ENCODE results near the gene HSPB9. TPM values are rescaled to one million over a fixed set of nuclear protein-coding genes. Genes with fewer than 3 reads are reported as not detected.

Gene HSPB9
- total RNA-seq, 1 experiment from 2014 or later, result 0.15 TPM

- Histone ChIP-seq H2BK12ac (ENCODE audit: insufficient read length, low read depth, low read length) (no peak overlapping the region), H2AFZ (ENCODE audit: low read length) (no peak overlapping the region), H3K79me1 (ENCODE audit: insufficient read depth, low read depth, low read length, poor library complexity, severe bottlenecking) (peaks cover 10% of the 10 kb centered on the region), H2BK5ac (ENCODE audit: insufficient read length, low read length) (no peak overlapping the region), H3K79me2 (ENCODE audit: insufficient read depth, low read length) (peaks cover 2% of the 10 kb centered on the region; the same call in 1 of the 2 replicates), H4K20me1 (ENCODE audit: control insufficient read depth, insufficient read depth, insufficient read length) (no peaks in the 10 kb centered on the region), H2BK20ac (ENCODE audit: low read depth, low read length, poor library complexity, severe bottlenecking) (no peak overlapping the region), H4K5ac (ENCODE audit: insufficient read length, low read depth, low read length) (no peak overlapping the region), H3K9me3 (ENCODE audit: control insufficient read depth, low read depth, low read length) (no peaks in the 10 kb centered on the region), H2AK5ac (ENCODE audit: insufficient read length, low read length) (no peak overlapping the region), H3K23ac (ENCODE audit: insufficient read length, low read depth, low read length) (no peak overlapping the region), H4K91ac (ENCODE audit: insufficient read length, low read depth, low read length) (no peak overlapping the region), H4K8ac (replicated peaks; ENCODE audit: insufficient read length, low read depth, low read length) (no peak overlapping the region), H3K23me2 (ENCODE audit: insufficient read length, low read depth, low read length, poor library complexity, severe bottlenecking) (peaks cover 5% of the 10 kb centered on the region), H2BK15ac (ENCODE audit: low read depth, low read length) (no peak overlapping the region), H3K4me2 (ENCODE audit: insufficient read depth, insufficient read length, low read length) (no peak overlapping the region), H3K4ac (ENCODE audit: low read depth, low read length) (no peak overlapping the region), H3K4me1 (ENCODE audit: insufficient read depth, low read length) (no peaks in the 10 kb centered on the region), H3K18ac (ENCODE audit: insufficient read length, low read depth, low read length) (no peak overlapping the region), H2BK120ac (ENCODE audit: low read depth, low read length, poor library complexity, severe bottlenecking) (no peak overlapping the region), H3K9ac (ENCODE audit: extremely low read depth, insufficient read length, low read length) (no peak overlapping the region), H3K14ac (ENCODE audit: insufficient read depth, low read length) (no peak overlapping the region), H3K56ac (ENCODE audit: insufficient read length, low read depth, low read length) (no peak overlapping the region), H3K27me3 (ENCODE audit: insufficient read depth, low read length) (no peaks in the 10 kb centered on the region), H3T11ph (ENCODE audit: low read length) (no peak overlapping the region), H3K27ac (ENCODE audit: insufficient read length, low read depth, low read length) (no peak overlapping the region)
- WGBS (ENCODE audit: extremely low coverage, insufficient read length, low lambda C conversion rate), result no CpG with 5 or more reads among the region's 8 CpGs
- Mint-ChIP-seq H3K9me3 (no peaks in the 10 kb centered on the region), H3K36me3 (ENCODE audit: insufficient read depth in 1 of 3, low read depth in 3 of 3) (peaks cover 4 to 38% (median 4%) of the 10 kb centered on the region in 3 experiments; a peak in 5 of 7 replicates), H3K4me1 (peaks cover 12 to 22% of the 10 kb centered on the region in 2 experiments), H3K4me3 (no peak overlapping the region), H3K27ac (no peak overlapping the region; a peak in 1 of 7 replicates), H3K27me3 (ENCODE audit: low read depth) (no peaks in the 10 kb centered on the region)
- DNase-seq, result no peak
- no peak for TF ChIP-seq CTCF (conservative IDR thresholded peaks at IDR 0.05)
Observed at GRCh38 chr17:42141382-42141781, 18.8 kb downstream of the HSPB9 start.
